GM18498 (cell line): Measurements from ENCODE around the gene KRT86.
"Not testable (repeated sequence)": the region's sequence is repeated elsewhere in the genome, so short reads cannot be mapped to it uniquely, and the experiment has no call there.

Experiments used
- ATAC-seq: cut with Tn5 transposase; IDR thresholded peaks from one replicate; pipeline ENCODE4 v1.9.1; 2021; ENCODE audit warnings: mild to moderate bottlenecking, moderate library complexity; ENCODE audit not compliant: unreplicated experiment

Gene KRT86

DNA sequence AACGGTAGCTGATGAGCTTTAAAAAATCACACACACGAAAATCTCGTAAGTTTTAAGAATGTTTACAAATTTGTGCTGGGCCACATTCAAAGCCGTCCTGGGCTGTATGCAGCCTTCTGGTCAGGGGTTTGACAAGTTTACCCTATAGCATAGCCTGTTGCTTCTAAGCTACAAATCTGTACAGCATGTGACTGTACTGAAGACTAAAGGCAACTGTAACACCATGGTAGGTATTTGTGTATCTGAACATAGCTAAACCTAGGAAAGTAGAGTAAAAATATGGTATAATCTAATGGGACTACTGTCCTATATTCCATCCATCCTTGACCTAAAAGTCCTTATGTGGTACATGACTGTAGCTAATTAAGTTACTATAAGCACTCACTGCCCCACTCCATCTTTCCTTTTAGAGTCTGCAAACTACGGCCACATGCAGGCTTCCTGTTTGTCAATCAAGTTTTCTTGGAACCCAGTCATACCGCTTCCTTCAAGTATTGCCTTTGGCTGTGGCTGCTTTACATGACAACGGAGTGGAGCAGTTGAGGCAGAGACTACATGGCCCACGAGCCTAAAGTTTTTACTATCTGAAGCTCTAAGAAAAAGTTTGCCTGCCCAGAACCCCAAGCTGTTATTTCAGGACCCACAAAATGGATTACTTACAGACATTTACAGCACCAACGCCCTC is 22.9 kb upstream of the KRT86 start:
- no peak for ATAC-seq

DNA sequence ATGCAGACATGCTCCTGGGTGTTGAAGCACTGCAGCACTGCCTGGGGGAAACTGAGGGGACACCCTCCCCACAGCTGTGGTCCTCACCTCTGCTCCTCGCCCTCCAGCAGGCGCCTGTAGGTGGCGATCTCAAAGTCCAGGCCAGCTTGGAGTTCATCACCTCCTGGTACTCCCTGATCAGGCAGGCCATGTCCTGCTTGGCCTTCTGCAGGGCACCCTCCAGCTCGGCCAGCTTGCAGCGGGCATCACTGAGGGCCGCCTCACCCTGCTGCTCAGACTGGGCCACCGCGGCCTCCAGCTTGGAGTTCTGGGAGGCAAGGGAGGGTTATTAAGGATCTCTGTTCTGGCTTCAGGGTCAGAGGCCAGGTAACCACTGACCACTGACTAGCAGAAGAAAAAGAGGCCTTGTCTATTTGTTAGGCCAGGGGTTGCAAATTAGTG is 22.2 kb upstream of the KRT86 start:
- not testable (repeated sequence) for ATAC-seq

DNA sequence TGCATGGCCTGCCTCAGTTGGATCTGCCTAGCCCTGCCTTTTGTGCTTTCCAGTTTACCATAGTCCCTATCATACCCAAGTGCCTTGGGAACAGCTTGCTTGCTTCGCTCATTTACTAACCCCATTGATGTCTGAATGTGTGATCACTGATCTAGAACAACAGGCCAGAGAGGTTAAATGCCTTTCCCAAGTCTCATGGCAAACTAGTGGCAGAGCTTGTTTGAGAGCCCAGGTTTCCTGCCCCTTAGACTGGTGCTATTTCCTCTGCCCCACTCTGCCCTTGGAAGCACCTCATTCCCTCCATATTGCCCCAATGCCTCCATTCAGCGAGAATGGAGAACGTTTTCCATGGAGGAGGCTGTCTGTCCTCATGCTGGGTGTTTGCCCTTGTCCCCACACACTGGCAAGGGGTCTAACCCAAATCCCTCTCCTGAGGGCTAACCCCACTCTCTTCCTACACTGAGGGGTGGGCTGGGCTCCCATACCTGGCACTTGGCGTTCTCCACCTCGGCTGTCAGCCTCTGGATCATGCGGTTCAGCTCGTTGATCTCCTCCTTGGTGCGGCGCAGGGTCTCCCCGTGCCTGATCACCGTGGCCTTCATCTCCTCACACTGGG is 21.6 kb upstream of the KRT86 start:
- ATAC-seq, result no peak

DNA sequence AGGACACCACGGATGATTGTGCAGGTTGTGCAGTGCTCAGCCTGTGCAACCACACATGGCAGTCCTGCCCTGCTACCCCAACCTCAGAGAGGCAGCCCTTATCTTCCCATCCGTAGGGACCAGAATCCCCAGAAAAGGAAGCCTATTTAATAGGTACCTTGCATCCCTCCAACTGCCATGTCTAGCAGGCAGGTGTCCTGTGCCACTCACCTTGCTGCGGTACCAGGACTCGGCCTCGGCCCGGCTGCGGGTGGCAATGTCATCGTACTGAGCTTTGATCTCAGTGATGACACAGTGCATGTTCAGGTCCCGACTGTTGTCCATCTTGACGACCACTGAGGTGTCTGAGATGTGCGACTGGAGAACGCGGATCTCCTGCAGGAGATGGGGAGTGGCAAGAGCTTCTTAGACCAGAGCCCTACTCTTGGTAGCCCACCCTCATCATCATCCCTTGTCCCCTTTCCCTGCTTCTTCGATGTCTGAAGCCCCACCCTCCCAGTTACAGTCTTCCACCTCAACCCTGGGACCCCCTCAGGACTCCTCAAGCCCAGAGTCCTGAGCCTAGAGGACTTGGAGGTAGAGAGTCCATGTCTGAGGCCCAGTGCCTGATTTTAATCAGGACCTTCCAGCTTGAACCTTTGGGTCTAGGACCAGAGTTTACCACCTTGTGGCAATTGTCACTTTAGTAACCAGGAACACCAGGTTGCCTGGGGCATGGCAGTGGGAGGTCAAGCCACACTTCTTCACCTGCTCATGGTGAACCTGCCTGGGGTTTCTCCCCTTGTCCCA is 20.9 kb upstream of the KRT86 start:
- no peak for ATAC-seq

DNA sequence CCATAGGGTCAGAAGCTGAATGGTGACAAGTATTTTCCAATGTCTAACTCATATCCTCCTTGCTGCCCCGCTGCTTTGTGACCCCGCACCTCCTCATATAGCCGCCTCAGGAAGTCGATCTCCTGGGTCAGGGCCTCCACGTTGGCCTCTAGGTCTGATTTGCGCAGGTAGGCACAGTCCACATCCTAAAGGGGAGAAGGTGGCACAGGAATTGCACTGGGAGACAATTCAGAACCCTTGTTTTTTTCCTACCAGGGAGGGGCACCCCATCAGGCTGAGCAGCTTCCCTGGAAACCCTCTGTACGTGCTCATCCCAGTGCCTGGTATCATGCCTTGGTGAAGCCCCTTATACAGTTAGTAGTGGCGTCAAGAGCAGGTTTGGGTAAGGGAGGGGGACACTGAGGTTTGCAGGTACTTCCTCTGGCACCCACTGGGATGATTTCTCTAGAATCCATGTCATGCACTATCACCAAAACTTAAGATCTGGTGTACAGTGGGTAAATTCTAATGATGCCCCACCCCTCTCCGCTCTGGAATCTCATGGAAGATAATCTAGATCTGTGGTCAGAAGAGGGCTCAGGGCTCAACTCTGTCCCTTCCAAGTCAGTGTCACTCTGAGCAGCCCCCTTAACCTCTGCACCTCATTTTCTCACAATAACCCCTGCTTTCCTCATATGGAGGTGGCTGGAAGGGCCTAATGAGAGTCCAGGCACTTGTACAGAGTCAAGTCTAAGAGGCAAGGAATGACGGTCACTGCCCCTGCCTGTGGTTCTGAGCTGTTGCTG is 20.1 kb upstream of the KRT86 start:
- ATAC-seq, result no peak

DNA sequence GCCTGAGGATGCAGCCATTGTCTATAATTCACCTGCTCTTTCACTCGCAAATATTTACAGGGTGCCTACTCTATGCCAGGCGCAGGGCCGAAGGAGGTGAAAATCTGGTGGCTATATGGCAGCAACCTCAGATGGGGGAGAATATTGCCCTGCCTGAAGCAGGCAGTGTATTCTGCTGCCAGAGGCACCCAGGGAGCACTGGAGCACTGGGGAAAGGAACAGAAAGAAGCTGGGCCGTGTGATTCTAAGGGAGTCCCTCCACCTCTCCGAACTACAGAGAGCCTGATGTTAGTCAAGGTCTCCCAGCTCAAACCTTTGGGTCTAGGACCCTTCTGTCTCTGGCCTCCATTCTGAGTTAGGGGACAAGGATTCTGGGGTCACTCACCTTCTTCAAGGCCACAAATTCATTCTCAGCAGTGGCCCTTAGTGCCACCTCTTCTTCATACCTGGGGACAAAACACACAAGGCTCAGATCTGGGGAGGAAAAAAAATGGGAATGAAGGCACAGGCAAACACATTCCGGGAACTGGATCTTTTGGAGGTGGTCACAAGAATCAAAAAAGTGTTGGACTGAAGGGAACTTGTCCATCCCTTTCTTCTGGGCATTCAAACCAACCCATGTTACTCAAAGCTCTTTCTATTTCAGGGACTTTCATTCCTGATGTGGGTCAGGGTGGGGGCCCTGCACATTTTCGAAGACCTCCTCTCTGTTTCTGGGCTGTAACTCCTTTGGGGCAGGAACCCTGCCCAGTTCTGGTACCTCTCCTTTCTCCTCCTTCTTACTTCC is 19.3 kb upstream of the KRT86 start:
- ATAC-seq, result no peak

DNA sequence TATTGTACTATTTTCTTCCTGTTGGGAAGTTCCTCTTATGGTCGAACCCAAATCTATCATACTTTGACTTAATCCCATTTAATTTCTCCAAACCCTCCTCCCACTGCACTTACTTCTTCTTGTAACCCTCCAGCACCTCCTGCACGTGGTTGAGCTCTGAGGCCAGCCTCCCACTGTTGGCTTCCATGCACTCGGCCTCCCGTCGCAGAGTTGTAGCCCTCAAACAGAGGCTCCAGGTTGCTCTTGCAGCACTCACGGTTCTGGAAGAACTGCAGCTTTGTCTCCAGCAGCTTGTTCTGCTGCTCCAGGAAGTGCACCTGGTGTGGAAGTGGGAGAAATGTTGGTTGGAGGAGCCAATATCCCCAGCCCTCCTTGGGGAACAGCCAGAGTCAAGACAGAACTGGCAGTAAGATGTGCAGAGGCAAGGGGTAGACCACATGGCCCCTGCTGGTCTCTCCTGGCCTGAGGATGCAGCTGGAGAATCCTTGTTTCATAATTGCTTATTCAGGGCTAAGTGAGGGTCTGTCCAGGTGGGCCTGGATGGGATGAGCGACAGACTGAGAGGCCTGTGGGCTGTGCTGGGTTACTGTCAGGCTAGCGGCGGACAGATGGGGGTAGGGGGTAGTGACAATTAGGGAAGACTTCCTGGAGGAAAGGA is 18.4 kb upstream of the KRT86 start:
- ATAC-seq, result no peak

DNA sequence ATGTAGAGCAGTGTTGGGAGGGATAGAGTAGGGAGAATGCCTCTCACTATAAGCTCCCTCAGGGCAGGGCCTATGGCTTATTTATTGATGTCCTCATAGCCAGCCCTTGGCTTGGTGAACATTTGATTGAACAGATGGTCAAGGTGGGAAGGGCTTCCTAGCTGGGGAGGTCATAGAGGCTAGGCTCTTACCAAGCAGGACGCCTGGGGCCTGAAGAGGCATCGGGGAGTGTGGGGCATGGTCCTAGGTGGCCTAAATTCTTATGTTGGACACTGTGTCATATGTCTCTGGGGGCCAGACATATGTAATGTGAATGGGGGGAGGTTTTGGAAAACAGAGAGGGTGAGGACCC is 17.9 kb upstream of the KRT86 start:
- no peak for ATAC-seq

DNA sequence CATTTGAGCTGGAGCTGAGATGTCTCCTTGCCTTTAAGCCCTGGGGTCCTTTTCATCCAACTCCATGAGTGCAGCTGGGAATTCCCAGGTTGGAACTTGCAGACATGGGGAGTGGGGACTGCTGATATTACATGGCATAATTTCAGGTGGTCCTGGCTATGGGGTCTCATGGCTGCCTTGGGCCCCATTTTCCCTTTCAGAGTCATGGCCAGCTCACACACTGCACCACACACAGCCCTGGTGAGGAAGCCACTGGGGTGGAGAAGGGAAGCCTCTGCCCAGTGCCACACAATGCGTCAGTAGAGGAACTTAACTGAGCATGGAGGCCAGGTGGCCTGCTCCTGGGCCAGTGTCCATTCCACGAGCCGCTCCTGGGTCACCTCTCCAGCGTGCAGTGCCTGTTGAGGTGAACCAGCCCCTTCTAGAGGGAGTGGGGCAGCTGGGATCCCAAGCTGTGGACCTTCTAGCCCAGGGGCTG is 17.3 kb upstream of the KRT86 start:
- no peak for ATAC-seq

DNA sequence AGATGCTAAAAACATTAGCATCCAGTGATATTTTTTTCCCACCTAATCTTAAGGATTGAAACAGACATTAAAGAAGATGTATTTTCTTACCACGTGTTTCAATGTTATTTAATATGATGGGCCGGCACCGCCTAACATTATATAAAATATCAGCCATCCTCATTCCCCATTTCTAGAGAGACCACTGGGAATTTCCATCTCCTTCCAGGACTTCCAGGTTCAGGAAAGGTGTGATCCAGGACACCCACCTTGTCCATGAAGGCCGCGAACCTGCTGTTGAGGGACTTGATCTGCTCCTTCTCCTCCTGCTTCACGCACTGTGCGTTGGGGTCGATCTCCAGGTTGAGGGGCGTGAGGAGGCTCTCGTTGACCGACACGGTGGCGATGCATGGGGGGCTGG is 16.5 kb upstream of the KRT86 start:
- ATAC-seq, result not testable (repeated sequence)

DNA sequence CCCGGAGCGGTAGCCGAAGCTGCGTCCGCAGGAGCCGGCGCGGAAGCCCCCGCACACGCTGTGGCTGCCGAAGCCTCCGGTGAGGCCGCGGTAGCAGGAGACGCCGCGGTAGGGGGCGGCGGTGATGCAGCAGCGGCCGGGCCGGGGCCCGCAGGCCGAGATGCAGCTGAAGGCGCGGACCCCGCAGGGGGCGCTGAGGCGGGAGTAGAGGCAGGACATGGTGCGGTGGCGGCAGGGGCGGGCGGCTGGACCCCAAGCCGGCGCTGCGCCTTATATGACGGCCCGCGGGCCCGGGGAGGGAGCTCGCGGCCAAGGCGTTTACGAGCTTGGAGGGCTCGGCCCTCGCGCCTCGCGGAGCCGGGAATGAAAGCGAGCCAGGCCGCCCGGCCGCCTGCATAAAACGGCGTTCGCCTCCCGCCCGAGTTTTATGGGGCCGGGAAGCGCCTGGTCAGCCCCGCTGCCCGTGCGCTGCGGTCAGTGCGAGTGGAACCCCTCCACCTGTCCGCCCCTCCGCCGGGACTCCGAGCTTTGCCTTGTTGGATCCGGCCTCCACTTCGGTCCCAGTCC is 16.0 kb upstream of the KRT86 start:
- no peak for ATAC-seq

DNA sequence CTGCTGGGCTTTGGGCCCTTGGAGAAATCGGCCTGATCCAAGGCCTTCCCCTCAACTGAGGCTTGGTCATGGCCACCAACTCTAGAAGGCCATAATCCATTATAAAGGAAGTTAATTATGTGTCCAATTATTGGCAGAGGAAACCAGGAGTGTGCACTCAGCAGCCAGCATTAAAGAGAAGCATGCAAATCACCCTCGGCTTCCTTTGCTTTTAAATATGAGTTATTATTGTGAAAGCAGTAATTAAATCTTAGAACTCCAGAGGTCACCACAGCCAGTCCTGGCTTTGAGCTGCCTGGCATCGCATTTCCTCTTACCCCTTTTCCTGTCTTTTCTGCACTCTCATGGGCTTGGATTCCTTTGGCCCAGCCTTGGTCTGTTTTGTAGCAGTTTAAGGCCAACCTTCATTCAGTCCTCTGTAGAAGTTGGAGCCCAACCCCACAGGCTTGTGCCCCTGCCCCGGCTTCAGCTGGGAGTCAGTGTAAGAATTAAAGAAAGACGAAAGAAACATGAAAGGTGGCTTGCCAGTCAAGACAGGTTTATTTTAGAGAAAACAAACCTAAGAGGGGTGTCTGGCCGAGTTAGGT is 14.7 kb upstream of the KRT86 start:
- no peak for ATAC-seq

DNA sequence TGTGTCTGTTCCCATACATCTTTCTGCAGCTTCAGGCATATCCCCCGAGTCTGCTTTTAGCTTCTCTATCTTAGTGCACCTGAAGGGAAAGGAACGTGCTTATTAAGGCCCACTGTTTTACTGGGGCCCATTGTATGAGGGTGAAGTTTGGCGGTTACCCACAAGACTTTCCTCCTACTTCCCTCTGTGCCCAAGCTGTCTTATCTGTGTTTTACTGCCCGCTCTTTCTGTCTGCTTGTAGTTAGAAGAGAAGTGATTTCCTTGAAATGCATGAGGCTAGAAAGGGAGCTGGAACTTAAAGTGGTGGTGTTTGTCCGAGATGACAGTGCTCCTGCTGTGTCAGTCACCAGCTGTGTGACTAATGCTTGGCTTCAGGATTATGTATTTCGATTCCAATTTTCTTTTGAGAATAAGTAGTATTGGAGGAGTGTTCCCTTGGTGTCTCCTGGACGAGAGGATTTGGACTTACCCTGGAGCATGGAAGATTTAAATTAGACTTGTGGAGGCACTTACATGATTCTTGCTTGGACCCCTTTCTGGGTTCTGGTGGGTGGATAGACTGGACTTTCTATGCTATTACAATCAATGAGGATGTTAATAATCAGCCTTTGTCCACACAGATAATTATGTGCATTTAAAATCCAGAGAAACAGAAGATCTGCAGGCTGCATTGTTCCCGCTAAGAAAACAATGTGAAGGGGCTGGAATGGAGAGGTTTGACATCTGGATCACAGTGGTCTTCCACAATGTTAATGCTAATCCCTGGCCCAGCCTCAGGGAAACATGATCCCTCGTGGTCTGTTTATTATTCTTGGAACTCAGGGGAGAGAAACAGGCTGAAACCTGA is 13.9 kb upstream of the KRT86 start:
- no peak for ATAC-seq

DNA sequence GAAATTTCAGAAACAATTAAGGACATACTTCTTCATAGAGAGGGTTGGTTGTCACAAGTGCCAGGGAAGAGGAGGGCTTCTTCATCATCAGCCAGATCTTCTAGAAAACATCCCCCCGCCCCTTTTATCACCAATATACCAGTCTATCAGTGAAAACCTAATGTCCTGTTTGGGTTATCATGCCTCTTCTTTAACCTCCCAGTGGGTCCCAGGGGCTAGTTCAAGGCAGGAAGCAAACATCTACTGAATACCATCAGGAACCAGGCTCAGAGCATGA is 13.3 kb upstream of the KRT86 start:
- ATAC-seq, result no peak

DNA sequence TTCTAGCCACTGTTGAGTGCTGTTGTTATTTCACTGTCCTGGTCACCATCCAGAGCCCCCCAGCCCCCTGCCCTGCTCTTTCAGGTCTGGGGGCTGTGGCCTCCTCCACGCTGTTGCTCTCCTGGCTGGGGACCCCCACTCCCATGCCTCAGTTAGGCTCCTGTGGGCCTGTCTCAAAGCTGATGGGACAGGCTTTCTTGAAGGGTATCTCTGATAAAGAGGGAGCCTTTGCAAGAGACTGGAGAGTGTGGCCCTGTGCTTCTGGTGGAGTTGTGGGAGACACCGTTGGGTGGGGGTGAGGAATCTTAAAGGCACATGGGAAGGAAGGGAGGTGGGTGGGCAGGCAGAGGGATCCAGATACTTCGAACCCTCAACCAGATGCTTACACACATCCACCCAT is 12.2 kb upstream of the KRT86 start:
- ATAC-seq, result no peak

DNA sequence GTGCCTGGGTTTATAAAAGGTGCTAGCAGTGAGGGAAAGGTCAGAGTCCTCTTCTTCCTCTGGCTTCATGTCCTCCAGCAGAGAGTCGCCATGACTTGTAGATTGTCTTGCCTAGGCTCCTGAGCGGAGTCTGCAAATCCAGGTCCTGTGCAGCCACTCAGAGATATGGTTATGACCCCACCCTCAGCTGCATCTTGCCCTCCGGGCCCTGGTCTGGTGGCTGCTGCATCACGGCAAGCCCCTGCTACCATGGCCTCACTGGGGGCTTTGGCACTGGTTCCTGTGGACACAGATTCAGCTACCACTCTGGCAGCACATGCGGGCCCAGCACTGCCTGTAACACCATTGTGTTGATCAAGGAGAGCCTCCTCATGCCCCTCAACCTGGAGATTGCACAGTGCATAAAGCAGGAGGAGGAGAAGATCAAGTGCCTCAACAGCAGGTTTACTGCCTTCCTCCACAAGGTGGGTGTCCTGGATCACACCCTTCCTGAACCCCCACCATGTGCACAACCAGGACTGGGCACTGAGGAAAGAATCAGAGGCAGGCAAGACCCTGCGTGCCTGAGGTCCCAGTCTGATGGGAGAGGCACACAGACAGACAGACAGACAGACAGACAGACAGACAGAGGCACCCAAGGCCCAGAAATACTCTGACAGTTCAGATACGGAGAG is 10.5 kb upstream of the KRT86 start:
- ATAC-seq, result no peak

DNA sequence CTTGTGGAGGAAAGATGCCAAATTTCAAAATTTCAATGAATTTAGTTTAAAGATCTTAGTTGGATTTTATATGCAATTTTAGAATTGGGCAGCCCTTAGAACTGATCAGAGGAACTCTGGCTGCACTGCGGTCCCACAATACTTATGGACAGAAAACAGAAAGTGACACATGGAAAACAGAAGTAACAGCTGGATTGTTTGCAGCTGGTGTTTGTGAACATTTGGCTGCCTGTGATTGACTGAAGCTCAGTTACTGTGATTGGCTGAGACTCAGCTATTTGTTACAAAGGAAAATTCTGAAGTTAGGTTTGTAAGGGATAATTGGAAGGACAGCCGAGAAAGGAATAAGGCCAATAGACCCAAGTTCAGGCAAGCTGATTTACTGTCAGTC is 10.0 kb upstream of the KRT86 start:
- no peak for ATAC-seq

DNA sequence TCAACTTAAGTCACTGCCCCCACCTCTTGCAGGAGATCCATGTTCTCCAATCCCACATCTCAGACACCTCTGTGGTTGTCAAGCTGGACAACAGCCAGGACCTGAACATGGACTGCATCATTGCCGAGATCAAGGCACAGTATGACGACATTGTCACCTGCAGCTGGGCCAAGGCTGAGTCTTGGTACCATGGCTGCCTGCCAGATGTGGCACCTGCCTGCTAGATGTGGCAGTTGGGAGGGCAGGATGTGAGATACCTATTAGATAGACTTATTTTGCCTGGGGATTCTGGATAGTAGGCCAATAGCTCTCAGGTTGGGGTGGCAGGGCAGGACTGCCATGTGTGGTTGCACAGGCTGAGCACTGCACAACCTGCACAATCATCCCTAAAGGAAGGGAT is 7.9 kb upstream of the KRT86 start:
- no peak for ATAC-seq
